Epithelial cell of esophagus (primary cell): ENCODE measurements around the gene TBRG4.

Source experiments
- DNase-seq: peaks from one replicate; pipeline ENCODE4 v3.0.0; 2010; ENCODE audit warnings: low read depth
- H3K4me3 ChIP-seq: 2 replicates; pipeline ENCODE4 v1.5.1; 2011; ENCODE audit warnings: mild to moderate bottlenecking, low read length, control low read depth
- CTCF ChIP-seq: IDR thresholded peaks from 2 replicates; pipeline ENCODE4 v1.5.1; 2011; ENCODE audit warnings: low read depth, mild to moderate bottlenecking, low read length, control low read depth, inconsistent platforms; ENCODE audit not compliant: insufficient read depth; ENCODE audit errors: missing control alignments

Gene TBRG4

GRCh38 chr7:45125193-45125904, 13.9 kb upstream of the TBRG4 start:
- DNase-seq: no peak
- H3K4me3 ChIP-seq: no peak overlapping the region
- TF ChIP-seq CTCF: no peak

DNA sequence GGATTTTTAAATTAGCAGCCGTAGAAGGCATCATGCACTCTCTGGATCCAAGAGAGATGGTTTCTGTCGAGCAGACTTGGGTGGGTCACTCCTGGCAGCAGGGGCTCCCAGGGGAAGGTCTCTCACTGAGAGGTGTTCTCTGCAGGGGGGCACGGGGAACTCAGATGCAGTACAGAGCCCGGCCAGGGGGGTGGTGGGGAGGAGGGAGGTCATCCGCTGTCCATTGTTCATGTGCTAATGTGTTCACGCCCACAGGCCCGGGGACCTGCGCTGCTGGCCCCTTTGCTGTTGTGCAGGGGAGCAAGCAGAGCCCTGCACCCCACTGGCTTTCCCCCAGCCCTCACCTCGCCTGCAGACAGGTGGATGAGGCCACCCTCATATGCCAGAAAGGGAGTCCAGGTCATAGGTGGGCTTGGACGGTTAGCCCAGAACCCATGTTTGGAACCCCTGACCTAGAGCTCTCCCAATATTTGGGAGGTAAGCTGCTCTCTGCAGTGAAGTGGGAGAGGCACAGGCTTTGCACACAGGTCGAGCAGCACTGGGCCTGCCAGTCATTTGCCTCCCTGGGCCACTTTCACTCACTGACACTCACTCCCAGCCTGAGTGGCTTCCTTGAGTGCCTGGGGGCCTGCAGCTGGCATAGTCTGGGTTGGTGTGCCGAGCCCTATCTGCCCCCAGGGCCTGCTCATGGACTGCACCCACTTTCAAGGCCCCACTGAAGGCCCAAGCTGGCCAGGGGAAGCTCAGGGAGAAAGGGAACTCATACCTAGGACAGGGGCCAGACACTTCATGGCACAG, 12.6 kb upstream of the TBRG4 start:
- H3K4me3 ChIP-seq: no peak overlapping the region
- no peak for TF ChIP-seq CTCF
- DNase-seq: no peak

GRCh38 chr7:45122975-45123860, 11.7 kb upstream of the TBRG4 start:
- no peak overlapping the region for H3K4me3 ChIP-seq
- TF ChIP-seq CTCF: no peak
- no peak for DNase-seq

- TF ChIP-seq CTCF: no peak
- no peak for DNase-seq
Measured at GRCh38 chr7:45119550-45119949, 8.1 kb upstream of the TBRG4 start.

DNA sequence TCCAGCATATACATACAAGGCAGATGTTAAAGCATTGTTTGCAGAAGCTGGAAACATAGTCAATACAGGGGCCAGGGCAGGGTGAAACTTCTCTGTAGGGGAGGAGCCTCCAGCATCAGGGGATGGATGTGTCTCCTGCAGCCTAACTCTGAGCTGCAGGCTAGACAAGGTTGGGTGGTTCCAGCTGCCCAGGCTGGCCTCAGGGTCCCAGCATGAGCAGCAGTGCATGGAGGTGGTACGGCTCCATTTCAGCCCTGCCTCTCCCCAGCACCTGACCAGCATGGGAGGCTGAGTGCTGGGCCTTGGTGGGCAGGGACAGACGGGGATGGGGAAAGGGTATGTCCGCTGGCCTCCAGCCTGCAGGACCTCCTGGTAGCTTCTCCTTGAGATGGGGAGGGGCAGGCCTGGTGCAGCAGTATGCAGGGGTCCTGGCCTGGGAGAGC, 7.4 kb upstream of the TBRG4 start:
- no peak for DNase-seq
- H3K4me3 ChIP-seq: no peak overlapping the region

More at GRCh38 chr7:45119550-45119949, 8.1 kb upstream of the TBRG4 start:
- H3K4me3 ChIP-seq: no peak overlapping the region

More for the DNA sequence above, 7.4 kb upstream of the TBRG4 start:
- no peak for TF ChIP-seq CTCF
